ENCODE results near the gene DPP6.
"Not testable (repeated sequence)": the region's sequence is repeated elsewhere in the genome, so short reads cannot be mapped to it uniquely, and the experiment has no call there.

The DPP6 gene

DNA sequence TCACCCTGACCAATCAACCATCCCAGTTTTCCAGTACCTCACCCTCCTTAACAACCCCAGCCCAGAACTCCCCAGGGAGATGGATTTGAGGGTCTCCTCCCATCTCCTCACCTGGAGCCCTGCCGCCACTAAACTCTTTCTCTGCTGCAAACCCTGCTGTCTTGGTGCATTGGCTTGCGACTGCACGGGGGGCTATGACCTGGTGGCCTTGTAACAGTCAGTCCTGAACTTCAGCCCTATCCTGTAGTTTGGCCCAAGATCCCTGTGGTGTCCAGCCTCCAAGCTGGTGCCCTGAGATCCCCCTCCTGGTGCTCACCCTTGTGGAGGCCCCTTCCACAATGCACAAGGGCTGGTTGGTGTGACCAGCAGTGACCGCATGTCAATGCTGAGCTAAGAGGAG is 858.8 kb downstream of the DPP6 start:
- DNase-seq (ENCODE audit: low read depth): no peak

DNA sequence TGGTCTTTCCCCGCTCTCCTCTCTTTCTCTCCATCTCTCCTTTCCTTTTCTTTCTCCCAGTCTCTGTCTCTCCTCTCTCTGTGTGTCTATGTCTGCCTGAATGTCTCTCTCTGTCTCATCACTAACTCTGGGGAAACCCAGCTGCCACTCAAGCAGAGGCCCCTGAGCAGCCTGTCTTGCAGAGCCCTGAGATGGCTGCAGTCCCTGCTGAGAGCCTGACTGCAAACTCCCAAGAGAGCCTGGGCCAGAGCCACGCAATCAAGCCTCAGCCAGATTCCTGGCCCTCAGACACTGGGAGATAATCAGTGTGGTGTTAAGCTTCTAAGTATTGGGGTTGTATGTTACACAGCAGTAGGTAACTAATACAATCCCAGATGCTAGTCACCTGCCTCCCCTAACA is 859.2 kb downstream of the DPP6 start:
- no peak for DNase-seq (ENCODE audit: low read depth)

DNA sequence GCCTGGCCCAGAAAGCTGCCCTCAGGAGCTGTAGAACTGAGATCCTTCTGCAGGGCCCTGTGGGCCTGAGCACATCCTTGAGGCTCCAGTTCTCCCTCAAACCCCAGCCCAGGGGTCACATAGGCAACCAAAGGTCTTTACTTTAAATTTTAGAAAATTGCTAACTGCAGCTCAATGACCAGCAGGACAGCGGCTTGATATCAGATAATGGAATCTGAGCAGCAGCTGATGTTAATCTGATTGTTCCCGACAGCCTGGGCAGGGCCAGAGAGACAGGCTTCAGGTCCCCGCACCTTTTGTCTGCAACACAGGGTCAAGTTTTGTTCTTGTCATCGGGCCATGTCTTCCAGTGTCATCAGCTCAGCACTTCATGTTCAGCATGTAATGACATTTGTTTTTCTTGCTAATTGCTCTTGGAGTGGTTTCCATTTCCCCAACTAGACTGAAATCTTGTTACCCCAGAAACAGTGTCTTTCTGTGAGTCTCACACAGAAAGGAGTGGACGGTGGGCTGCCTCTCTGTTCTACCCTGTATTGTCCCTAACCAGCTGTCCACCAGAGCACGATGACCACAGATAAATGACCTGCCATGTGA is 859.8 kb downstream of the DPP6 start:
- DNase-seq (ENCODE audit: low read depth): no peak

DNA sequence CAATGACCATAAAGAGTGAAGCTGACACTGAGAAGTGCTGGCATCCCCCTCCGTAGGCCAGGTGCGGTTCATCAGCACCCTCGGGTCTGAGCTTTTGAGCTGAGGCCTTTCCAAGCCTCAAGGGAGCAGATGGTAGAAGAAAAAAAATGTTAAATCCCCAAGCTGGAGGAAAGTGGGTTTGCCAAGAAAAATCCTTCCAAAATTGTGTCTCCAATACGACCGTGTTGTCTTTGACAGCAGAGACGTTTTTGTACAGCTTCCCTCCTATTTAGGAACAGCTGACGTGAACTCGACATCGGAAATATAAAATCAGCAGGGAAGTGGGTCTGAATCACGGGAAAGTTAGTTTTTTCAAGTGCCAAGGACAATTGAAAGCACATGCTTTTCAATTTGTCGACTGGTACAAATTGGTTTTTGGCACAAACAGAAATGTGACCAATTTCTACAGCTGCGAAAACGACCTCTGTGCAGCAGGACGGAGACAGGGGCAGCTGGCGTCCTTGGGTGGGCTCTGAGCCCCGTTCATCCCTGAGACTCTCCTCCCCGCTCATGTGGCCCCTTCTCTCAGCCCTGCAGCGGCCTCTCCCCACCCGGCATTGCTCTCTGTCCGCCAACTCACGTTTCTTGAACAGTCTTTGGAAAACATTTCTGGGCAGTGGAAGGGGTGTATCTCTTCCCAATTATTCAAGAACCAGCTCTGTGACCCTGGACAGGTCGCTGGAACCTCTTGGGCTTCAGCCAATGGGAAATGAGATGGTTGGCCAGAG is 860.9 kb downstream of the DPP6 start:
- no peak for DNase-seq (ENCODE audit: low read depth)

DNA sequence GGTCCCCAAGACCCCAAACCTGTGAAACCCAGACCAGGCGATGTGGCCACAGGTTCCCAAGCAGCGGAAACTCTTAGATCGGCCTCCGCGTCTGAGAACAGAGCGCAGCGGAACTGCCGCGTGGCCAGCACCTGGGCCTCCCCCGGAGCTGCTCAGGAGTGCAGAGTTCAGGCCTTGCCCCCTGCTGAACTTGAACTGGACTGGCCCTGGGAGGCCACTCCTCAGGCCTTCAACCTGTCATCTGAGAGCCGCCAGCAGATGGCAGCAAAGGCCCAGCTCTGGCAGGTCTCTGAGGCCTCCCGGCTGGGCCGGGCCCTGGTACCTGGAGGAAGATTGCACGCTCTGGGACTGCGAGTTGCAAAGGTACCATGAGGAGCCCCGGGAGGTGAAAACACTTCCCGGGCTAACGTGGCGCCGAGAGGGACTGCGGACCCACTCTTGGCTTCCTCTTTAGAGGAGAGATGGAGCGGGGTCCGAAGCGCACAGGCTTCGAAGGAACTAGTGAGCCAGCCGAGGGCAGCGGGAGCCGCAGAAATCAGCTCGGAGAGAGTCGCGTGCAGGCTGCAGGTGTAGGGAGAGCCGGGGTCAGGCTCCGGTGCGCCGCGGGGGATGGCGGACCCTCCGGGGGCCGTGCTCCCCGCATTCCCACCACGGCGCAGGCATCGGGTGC is 861.6 kb downstream of the DPP6 start:
- peak; percentile 54 for DNase-seq (ENCODE audit: low read depth)

DNA sequence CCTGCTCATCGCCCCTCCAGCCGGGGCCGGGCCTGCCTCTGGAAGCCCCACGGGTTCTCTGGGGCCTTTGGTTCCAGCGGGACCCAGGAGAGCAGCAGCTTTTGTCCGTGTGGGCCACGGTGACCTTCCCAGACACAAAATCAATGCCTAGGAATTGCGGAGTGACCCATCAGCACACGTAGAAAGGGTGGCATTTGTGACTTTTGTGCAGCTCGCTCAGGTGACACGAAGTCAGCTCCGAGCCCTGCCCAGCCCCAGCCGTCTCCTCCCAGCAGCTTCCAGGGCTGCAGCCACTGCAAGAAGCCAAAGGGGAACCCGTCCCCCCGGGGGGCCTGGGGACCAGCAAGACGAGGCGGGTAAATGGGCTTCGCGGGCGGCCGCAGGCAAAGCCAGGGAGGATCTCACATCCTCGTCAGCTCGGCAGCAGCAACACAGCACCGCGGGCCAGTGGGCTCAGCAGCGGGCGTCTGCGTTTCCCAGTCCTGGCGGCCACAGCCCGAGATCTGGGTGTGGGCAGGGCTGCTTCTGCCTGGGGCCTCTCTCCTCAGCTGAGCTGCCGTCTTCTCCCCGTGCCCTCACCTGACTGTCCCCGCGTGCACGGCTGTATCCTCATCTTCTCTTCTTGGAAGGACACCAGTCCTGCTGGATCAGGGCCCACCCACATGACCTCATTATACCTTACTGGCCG is 862.3 kb downstream of the DPP6 start:
- no peak for DNase-seq (ENCODE audit: low read depth)

DNA sequence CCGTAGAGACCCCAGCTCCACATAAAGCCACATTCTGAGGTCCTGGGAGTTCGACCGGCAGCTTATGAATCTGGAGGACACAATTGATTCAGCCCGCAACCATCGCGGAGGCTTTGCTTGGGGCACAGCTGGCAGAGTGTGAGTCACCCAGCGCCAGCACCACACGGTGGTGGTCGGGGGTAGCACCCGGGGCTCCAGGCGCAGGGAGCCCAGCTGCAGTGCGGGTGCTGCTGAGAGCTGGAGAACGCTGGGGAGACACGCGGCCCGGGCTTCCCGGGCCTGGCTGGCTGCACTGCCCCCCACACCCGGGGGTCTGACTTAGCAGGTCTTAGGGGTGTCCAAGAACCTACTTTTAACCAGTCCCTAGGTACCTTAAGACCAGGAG is 862.8 kb downstream of the DPP6 start:
- no peak for DNase-seq (ENCODE audit: low read depth)

DNA sequence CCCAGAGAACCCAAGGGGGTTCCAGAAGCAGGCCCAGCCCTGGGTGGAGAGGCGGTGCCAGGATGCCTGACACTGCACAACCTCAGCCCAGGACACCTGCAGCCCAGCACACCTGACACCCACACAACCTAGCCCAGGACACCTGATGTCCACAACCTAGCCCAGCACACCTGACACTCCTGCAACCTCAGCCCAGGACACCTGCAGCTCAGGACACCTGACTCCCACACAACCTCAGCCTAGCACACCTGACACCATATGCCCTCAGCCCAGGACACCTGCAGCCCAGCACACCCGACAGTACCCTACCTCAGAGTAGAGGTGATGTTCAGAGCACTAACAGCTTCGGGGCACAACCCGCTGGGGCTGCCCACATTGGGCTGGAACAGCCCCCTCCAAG is 863.4 kb downstream of the DPP6 start:
- no peak for DNase-seq (ENCODE audit: low read depth)

DNA sequence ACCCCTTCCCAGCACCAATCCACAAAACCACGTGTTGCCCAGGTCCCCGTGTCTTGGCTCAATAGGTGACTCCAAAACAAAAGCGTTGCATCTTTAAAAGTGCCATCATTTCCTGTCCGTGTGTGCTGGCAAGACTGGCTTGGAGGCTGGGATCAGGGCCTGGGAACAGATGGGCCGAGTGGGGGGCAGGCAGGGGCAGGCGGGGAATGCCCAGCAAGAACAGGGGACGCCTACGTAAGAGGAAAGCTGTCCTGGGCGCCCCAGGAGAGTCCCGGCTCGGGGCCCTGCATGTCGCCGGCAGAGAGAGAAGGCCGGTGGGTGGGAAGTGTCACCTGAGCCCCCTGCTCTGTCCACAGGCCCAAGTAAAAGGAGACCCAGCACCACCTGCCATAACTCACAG is 864.2 kb downstream of the DPP6 start:
- no peak for DNase-seq (ENCODE audit: low read depth)

DNA sequence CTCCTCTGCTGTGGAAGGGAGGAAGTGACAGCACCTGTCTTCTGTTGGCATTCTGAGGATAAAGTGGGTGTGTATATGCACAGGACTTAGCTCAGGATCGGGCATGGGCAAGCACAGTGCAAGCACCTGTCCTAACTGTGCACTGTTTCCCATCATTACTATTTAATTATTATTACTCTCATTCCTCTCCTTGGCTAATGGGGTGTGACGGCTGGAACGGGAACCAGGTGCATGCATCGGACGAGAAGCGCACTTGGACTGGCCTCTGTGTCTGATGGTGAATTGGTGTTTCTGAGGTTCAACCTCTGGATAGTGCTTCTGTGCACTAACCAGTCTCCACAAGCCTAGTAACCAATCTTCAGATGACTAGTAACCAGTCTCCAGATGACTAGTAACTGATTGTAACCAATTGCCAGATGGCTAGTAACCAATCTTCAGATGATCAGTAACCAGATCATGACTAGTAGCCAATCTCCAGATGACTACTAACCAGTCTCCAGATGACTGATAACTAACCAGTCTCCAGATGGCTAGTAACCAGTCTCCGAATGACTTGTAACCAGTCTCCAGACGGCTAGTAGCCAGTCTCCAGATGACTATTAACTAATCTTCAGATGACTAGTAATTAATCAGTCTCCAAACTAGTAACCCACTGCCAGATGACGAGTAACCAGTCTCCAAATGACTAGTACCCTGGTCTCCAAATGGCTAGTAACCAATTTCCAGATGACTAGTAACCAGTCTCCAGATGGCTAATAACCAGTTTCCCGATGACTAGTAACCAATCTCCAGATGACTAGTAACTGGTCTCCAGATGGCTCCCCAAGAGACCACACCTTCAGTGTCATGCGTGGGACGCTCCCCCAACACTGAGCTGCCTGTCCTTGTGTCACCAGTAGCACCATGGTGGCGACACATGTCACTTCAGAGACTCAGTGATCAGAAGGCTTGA is 864.9 kb downstream of the DPP6 start:
- no peak for DNase-seq (ENCODE audit: low read depth)

DNA sequence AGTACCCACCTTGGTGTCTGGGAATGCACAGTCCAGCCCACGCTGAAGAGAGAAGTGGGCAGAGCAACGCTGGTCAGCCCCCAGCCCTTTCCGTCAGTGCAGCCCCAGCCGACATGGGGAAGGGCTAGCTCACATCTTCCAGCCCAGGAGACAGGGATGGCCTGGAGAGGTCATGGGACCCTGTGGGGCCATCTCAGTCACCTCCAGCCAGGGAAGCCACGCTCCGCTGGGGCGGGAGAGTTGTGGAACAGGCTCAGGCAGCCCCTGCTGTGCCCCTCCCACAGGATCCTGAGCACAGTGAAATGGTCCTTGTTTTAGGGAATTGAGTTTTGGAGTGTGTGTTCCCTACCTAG is 865.6 kb downstream of the DPP6 start:
- no peak for DNase-seq (ENCODE audit: low read depth)

DNA sequence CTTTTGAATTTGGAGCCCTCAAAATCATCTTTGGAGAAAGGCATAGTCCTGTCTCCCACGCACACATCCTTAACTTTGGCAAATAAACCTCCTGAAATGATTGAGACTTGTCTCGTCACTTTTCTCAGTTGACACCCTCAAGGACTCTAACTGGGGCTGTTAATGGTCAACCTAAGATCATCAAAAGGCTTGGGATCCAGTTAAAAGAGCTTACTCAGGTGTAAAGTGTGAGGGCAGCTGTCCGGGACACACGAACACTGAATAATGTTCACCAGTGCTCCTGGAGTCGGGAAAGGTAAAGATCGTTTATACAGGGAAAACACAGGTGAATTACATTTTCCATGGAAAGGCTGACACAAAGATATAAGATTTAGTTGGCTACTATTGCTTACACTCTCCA is 866.1 kb downstream of the DPP6 start:
- DNase-seq (ENCODE audit: low read depth): no peak

DNA sequence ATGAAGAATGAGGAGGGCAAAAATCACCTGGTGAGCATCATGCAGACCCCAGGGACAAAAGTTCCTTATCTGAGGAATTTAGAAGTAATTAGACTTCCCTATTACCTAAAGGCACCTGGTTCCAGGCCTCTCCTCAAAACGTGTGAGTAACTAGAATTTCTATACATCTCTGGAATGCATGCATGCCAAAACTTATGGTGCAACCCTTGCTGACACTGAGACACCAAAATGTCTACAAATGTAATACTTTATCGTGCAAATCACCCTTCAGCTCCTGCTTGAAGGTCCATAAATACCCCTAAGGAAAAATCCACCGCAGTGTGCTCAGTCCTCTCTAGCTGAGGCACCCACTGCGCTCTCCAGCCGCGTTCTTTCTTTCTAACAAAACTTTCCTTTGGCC is 866.5 kb downstream of the DPP6 start:
- DNase-seq (ENCODE audit: low read depth): no peak

DNA sequence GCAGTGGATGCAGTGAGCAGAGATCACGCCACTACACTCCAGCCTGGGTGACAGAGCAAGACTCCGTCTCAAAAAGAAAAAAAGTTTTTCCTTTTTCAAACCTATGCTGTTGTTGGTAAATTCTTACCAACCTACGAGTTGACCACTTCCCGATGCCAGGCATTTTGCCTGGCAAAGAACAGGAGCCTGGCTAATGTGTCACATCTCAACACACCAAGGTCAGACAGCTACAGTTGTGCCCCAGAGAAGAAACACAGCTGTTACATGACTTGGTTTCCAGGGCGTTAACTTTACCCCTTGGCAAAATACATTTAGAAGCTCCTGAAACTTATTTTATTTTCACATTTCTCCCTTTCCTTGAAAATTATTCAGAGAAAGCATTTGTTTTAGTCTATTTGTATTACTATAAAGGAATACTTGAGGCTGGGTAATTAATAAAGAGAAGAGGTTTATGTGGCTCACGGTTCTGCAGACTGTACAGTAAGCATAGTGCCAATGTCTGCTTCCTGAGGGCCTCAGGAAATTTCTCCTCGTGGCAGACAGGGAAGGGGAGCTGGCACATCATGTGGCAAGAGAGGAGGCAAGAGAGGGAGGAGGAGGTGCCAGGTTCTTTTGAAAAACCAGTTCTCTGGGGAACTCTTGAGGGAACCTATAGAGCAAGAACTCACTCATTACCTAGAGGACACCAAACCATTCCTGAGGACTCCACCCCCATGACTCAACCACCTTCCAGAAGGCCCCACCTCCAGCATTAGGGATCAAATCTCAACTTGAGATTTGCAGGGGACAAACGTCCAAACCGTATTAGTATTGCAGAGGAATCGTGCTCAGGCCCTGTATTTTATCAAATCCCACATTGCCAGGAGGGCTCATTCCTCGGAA is 867.4 kb downstream of the DPP6 start:
- DNase-seq (ENCODE audit: low read depth): no peak

DNA sequence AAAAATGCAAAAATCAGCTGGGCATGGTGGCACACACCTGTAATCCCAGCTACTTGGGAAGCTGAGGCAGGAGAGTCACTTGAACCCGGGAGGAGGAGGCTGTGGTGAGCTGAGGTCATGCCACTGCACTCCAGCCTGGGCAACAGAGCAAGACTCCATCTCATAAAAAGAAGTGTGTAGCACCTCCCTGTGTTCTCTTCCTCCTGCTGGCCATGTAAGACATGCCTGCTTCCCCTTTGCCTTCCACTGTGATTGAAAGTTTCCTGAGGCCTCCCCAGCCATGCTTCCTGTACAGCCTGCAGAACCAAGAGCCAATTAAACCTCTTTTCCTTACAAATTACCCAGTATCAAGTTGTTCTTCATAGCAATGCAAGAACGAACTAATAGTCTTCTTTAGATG is 870.3 kb downstream of the DPP6 start:
- DNase-seq (ENCODE audit: low read depth): not testable (repeated sequence)

DNA sequence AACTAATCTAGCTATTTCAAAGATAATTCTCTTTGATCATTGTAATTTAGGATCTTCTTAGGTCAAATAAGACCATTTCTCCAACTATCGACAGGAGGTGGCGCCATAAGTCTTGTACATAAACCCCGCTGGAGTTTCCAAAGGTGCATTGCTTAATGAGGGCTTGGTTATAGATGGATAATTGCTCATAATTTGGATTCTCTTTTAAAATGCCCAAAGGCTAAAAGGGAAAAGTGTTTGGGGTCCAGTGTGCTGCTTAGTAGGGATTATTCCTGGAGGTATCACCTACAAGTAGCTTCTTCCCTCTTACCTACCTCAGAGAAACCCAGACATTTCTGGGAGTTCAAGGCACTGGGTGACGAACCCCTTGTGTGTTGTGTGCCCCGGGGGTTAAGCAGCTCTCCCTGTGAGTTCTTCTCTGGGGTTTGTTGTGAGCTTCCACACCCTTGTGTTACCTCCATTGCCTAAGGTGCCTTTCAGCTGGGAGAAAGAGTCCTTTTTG is 875.5 kb downstream of the DPP6 start:
- DNase-seq (ENCODE audit: low read depth): peak; percentile 93

DNA sequence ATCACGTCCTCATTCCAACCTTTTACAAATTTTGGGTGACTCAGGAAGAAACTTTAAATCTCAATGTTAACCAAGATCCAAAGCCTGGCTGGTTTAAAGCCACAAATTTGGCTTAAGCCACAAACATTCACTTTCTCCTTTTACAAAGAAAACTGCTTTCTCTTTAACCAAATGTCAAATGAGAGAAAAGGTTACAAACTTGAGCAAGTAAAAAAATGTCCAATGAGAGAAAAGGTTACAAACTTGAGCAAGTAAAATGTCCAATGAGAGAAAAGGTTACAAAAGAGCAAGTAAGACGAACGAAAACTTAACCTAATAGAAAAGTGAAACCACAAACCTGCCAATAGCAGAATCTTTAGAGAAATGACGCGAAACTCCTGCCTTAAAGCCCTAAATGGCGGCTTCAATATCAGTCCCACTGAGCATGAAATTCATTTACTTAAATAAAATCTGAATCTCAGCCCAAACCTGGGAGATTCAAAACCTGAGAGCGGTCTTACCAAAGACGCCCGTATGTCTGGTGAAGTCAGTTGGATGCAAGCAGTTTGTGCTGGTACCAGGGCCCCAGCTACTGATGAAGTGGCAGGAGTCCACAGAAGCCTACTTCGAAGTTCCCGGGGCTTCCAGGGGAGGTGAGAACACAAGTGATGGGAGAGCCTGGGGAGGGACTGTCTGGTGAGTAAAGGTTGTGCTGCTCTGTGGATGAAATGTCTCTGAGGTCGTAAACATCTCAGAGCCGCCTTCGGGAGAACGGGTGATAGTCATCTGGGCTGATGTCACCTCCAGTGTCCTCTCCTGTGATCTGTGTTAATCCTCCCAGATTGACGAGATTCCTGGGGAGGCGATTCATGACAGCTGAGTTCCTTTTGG is 876.2 kb downstream of the DPP6 start:
- DNase-seq (ENCODE audit: low read depth): peak; percentile 90

DNA sequence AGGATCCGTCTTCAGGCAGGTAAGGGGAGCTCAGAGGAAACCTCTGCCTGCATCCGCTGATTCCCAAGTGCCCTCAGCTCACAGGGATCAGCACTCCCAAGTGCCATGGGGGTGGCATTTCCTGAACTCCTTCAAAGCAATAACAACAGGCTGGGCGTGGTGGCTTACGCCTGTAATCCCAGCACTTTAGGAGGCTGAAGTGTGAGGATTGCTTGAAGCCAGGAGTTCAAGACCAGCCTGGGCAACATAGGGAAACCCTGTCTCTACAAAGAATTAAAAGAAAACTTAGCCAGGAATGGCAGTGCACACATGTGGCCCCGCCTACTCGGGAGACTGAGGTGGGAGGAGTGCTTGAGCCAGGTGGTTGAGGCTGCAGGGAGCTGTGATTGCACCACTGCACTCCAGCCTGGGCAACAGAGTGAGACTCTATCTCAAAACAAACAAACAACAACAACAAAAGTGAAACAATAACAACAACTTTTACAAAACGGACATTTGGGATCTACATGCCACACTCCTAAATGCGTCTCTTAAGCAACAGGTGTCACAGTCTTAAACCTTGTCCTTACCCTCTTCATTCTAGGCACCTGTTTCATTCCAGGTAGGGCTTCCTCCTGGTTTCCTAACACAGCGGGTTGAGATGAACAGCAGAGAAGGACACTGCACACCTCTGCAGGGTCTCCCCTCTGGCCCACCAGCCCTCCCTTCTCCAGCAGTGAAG is 877.0 kb downstream of the DPP6 start:
- no peak for DNase-seq (ENCODE audit: low read depth)

DNA sequence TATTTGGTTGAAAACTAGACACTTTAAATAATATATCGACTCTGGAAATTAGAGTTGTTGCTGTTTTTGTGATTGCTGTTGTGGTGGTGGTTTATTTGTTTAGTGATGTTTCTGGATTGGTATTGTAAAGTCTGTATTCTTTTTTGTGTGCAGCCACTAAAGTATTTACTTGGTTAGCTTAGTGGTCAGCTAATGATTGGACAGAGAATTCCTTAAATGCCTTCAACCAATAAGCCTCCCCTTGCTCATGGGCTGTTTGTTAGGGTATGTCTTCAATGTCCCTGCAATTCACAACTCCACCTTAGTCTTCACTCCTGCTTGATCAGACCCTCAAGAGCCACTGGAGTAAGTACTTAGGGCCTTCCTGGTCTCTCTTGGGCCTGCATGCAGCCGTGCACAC is 879.7 kb downstream of the DPP6 start:
- peak; percentile 5 for DNase-seq (ENCODE audit: low read depth)

Data from iris pigment epithelial cell (primary cell).